ENCODE measurements around the gene AQP12B. TPM values are rescaled to one million over a fixed set of nuclear protein-coding genes. Genes with fewer than 3 reads are reported as not detected.

AQP12B gene
- total and polyA plus RNA-seq, 9 of the 15 experiments (the other 6 are each of a cell fraction or from before 2014, with no cell fraction given): not detected

DNA sequence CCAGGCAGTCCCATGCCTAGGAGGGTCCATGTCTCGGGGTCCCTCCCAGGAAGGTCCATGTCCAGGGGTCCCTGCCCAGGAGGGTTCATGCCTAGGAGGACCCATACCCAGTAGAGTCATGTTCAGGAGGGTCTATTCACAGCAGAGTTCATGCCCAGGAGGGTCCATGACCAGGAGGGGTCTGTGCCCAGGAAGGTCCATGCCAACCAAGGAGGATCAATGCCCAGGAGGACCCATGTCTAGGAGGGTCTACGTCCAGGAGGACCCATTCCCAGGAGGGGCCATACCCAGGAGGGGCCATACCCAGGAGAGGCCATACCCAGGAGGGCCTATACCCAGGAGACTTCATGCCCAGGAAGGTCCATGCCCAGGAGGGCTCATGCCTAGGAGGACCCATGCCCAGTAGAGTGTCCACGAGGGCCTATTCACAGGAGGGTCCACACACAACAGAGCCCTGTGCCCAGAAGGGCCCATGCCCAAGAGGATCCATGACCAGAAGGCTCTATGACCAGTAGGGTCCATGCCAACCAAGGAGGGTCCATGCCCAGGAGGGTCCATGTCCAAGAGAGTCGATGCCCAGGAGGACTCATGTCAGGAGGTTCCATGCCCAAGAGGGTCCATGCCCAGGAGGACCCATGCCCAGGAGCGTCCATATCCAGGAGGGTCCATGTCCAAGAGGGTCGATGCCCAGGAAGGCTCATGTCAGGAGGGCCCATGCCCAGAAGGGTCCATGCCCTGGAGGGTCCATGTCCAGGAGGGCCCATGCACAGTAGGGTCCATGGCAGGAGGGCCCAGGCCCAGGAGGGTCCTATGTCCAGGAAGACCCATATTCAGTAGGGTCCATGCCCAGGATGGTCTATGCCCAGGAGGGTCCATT, 47.3 kb downstream of the AQP12B start:
- Histone ChIP-seq H3K27me3 (ENCODE audit: control insufficient read depth in 2 of 2, insufficient read depth in 2 of 2, low read length in 2 of 2) (peaks cover 3 to 24% of the 10 kb centered on the region in 2 experiments; a peak in 3 of 5 replicates), H3K27ac (ENCODE audit: extremely low read depth, low read depth, low read length) (no peak overlapping the region), H3K4me1 (replicated peaks in 1 of 2; ENCODE audit: control insufficient read depth in 2 of 2, insufficient read depth in 2 of 2, low read length in 2 of 2) (no peaks in the 10 kb centered on the region; a peak in 1 of 5 replicates), H3K9ac (ENCODE audit: insufficient read depth in 1 of 2, low read depth in 2 of 2, low read length in 2 of 2) (no peak overlapping the region), H3K9me3 (replicated peaks; ENCODE audit: control insufficient read depth, insufficient read depth, low read depth, low read length) (0 out of 2 replicates have a peak, but pooled peaks cover 1% of the 10 kb centered on the region), H3K9me1 (ENCODE audit: control insufficient read depth, insufficient read depth, low read length) (no peaks in the 10 kb centered on the region), H4K20me1 (replicated peaks; ENCODE audit: control insufficient read depth, insufficient read depth, low read length) (no peaks in the 10 kb centered on the region), H2AFZ (ENCODE audit: low read depth, low read length) (no peak overlapping the region), H3K4me2 (ENCODE audit: insufficient read depth, low read length) (no peak overlapping the region), H3K4me3 (no peak overlapping the region), H3K36me3 (ENCODE audit: control insufficient read depth, insufficient read depth, low read length) (no peaks in the 10 kb centered on the region), H3K79me2 (ENCODE audit: control insufficient read depth, insufficient read depth, low read length) (no peaks in the 10 kb centered on the region)
- DNase-seq (ENCODE audit: extremely low read depth in 1 of 4, low spot score in 3 of 4): no peak
- ChIA-PET POLR2A (no interaction called here), CTCF (ENCODE audit: low intra/inter-chr PET ratio) (no interaction called here)
- 3% methylated on average over 5 of the region's 6 CpGs for WGBS (ENCODE audit: insufficient coverage, low coverage, missing lambda C conversion rate)
- TF ChIP-seq ID3 (CRISPR knock-in tag; IDR thresholded peaks at IDR 0.05): no peak
- TF ChIP-seq ID3 (tag; IDR thresholded peaks at IDR 0.05): no peak
- TF ChIP-seq, protein P1, sequence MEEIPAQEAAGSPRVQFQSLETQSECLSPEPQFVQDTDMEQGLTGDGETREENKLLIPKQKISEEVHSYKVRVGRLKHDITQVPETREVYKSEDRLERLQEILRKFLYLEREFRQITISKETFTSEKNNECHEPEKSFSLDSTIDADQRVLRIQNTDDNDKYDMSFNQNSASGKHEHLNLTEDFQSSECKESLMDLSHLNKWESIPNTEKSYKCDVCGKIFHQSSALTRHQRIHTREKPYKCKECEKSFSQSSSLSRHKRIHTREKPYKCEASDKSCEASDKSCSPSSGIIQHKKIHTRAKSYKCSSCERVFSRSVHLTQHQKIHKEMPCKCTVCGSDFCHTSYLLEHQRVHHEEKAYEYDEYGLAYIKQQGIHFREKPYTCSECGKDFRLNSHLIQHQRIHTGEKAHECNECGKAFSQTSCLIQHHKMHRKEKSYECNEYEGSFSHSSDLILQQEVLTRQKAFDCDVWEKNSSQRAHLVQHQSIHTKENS (CRISPR knock-in tag; IDR thresholded peaks at IDR 0.05): no peak
- no peak for TF ChIP-seq RBM34 (IDR thresholded peaks at IDR 0.05; ENCODE audit: borderline replicate concordance, insufficient read depth, low read length)
- in situ Hi-C loops (cut with MboI): no loop called here
- no peak for ATAC-seq
- no TSS peak for BruUV-seq (replicated peaks)
- FAIRE-seq: no peak
- intact Hi-C loops (cut with micrococcal nuclease): no loop called here
